ENCODE results near the gene FAM131C.
"Not testable (repeated sequence)": the region's sequence is repeated elsewhere in the genome, so short reads cannot be mapped to it uniquely, and the experiment has no call there.

FAM131C gene

DNA sequence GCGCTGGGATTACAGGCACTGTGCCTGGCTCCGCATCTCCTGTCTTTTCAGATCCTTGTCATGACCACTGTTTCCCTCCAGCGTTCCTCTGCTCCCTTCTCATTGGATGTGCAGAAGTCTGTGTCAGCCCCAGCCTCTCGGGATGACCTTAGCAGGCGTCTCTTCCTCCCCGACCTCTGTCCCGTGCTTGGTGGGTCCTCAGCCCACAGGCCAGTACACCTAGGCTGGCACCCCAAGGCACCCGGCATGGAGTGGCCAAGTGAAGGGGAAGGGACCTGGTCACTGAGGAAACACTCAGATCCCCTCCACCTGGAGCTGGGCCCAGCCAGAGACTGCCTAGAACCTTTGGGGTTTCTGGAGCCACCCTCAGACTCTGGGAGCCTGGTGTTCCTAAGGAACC is 32.3 kb downstream of the FAM131C start:
- TF ChIP-seq YY1 (IDR thresholded peaks at IDR 0.05; ENCODE audit: insufficient read depth, insufficient read length) = no peak
- TF ChIP-seq ZNF274 (IDR thresholded peaks at IDR 0.05; ENCODE audit: low read depth, low read length) = no peak
- TF ChIP-seq SUZ12 (IDR thresholded peaks at IDR 0.05; ENCODE audit: extremely low read depth, insufficient read depth, insufficient read length) = no peak
- no peak for DNase-seq (ENCODE audit: low read depth, low spot score)
- Histone ChIP-seq H3K27me3 (ENCODE audit: insufficient read depth, insufficient read length) (no peaks in the 10 kb centered on the region), H3K4me1 (ENCODE audit: insufficient read depth, insufficient read length) (no peaks in the 10 kb centered on the region), H3K4me3 (ENCODE audit: insufficient read length, low read depth) (no peak overlapping the region), H3K36me3 (ENCODE audit: insufficient read depth, insufficient read length, low read length) (no peaks in the 10 kb centered on the region), H3K9me3 (ENCODE audit: insufficient read depth, low read length) (no peaks in the 10 kb centered on the region), H3K9ac (ENCODE audit: insufficient read length, low read depth) (no peak overlapping the region)

DNA sequence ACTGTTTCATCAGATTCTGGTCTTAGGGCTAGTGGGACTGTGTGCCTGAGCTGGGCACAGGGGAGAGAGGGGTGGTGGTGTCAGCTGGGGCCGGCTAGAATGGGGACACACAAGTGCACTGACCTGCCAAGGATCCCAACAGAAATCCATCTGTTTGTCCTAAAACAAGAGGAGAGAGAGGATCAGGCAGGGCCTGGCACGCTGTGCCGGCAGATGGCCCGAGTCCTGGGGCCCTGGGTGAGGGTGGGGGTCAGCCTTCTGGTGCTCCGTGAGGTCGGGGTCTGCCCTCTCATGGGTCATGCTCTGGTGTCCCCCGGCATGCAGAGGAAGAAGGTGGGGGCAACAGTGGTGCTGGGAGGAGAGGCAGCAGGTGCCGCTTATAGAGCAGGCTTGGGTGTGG is 33.6 kb downstream of the FAM131C start:
- H3K9ac ChIP-seq (ENCODE audit: insufficient read length, low read depth); H3K27me3 ChIP-seq (ENCODE audit: insufficient read depth, insufficient read length); H3K36me3 ChIP-seq (ENCODE audit: insufficient read depth, insufficient read length, low read length); DNase-seq (ENCODE audit: low read depth, low spot score); H3K9me3 ChIP-seq (ENCODE audit: insufficient read depth, low read length); H3K4me1 ChIP-seq (ENCODE audit: insufficient read depth, insufficient read length); H3K4me3 ChIP-seq (ENCODE audit: insufficient read length, low read depth): not testable (repeated sequence)

DNA sequence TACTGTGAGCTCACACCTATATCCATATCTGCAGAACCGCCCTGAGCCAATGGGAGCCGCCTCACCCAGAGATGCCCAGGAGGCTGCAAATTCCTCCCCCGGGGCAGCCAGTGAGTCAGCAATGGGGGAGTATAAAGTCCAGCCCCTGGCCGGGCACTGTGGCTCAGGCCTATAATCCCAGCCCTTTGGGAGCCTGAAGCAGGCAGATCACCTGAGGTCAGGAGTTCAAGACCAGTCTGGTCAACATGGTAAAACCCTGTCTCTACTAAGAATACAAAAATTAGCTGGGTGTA is 34.9 kb downstream of the FAM131C start:
- no peak for DNase-seq (ENCODE audit: low read depth, low spot score)
- no peak overlapping the region for H3K4me3 ChIP-seq (ENCODE audit: insufficient read length, low read depth)
- no peaks in the 10 kb centered on the region for H3K4me1 ChIP-seq (ENCODE audit: insufficient read depth, insufficient read length)
- H3K9me3 ChIP-seq (ENCODE audit: insufficient read depth, low read length) = no peaks in the 10 kb centered on the region
- no peaks in the 10 kb centered on the region for H3K36me3 ChIP-seq (ENCODE audit: insufficient read depth, insufficient read length, low read length)
- no peaks in the 10 kb centered on the region for H3K27me3 ChIP-seq (ENCODE audit: insufficient read depth, insufficient read length)
- TF ChIP-seq ZNF274 (IDR thresholded peaks at IDR 0.05; ENCODE audit: low read depth, low read length) (no peak), YY1 (IDR thresholded peaks at IDR 0.05; ENCODE audit: insufficient read depth, insufficient read length) (no peak), SUZ12 (IDR thresholded peaks at IDR 0.05; ENCODE audit: extremely low read depth, insufficient read depth, insufficient read length) (no peak)
- no peak overlapping the region for H3K9ac ChIP-seq (ENCODE audit: insufficient read length, low read depth)

DNA sequence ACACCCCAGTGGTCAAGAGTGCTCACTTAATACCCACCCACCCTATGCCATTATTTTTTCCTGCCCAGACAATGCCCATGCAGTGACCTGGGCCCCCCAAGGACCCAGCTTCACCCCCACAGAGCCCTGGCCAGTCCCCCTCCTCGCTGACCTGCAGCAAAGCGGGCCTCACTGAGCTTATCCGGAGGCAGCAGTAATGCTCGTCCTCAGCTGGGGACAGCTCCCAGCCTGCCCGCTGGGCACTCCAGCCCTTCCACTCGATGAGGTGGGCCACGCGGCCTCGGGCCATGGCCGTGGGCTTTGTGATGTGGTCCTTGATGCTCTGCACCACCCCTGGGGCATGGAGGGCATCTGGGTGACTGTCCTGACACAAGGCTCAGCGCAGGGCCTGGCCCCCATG is 37.0 kb downstream of the FAM131C start:
- not testable (repeated sequence) for H3K36me3 ChIP-seq (ENCODE audit: insufficient read depth, insufficient read length, low read length); H3K27me3 ChIP-seq (ENCODE audit: insufficient read depth, insufficient read length); H3K4me1 ChIP-seq (ENCODE audit: insufficient read depth, insufficient read length); H3K9me3 ChIP-seq (ENCODE audit: insufficient read depth, low read length); DNase-seq (ENCODE audit: low read depth, low spot score); H3K4me3 ChIP-seq (ENCODE audit: insufficient read length, low read depth); H3K9ac ChIP-seq (ENCODE audit: insufficient read length, low read depth)

DNA sequence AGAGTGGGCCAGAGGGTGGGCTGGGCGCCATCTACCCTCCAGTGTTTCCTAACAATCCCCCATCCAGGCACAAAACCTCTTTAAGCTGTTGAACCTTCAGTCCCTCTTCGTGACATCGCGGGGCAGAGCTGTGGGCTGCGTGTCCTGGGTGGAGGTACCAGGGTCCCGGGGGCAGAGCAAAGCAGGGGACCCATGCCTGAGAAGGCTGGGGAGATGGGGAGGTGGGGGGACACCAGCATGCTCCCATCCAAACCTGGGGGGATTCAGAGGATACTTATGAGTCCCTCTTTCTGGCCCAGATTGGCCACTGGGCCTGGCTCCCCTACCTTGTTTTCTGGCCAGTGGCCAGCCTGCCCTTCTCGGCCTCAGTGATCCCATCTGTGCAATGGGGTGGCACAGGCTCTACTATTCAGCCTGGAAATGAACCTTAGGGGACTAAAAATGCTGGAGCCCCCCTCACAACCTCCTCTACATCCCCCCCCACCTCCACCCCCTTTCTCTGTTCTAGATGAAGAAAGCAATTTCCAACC is 40.3 kb downstream of the FAM131C start:
- H3K36me3 ChIP-seq (ENCODE audit: insufficient read depth, insufficient read length, low read length); H3K9me3 ChIP-seq (ENCODE audit: insufficient read depth, low read length); H3K27me3 ChIP-seq (ENCODE audit: insufficient read depth, insufficient read length); H3K4me1 ChIP-seq (ENCODE audit: insufficient read depth, insufficient read length); H3K9ac ChIP-seq (ENCODE audit: insufficient read length, low read depth); H3K4me3 ChIP-seq (ENCODE audit: insufficient read length, low read depth); DNase-seq (ENCODE audit: low read depth, low spot score): not testable (repeated sequence)

DNA sequence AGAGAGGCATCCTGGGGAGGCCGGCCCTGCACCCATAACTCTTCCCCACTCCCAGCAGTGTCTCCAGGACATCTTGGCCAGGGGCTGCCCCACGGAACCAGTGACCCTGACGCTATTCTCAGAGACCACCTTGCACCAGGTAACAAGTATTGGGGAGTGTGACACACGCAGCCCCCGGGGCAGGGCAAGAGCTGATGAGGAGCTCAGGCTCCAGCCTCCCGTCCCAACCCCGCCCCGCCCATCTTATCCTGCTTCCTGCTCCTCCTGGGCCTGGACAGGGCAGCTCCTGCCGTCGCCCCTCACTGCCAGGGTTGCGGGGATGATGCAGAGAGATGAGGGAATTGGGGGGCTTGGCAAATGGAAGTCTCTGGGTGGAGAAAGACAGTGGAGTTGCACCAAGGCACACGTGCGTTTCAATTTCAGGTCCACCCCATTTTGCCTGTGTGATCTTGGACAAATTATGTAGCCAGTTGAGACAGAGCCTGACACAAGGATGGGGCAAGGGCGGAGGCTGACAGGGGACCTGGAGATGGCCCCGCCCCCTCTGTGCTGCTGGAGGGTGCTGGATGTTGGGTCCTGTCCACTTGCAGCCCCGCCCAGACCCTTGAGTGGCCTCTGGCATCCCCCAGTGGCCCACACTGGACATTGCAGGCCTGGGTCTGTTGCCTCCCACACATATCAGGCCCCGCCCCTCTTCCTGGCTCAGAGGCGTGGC is 40.9 kb downstream of the FAM131C start:
- peaks cover 2% of the 10 kb centered on the region for H3K4me1 ChIP-seq (ENCODE audit: insufficient read depth, insufficient read length)
- TF ChIP-seq YY1 (IDR thresholded peaks at IDR 0.05; ENCODE audit: insufficient read depth, insufficient read length) (no peak), SUZ12 (IDR thresholded peaks at IDR 0.05; ENCODE audit: extremely low read depth, insufficient read depth, insufficient read length) (no peak), ZNF274 (IDR thresholded peaks at IDR 0.05; ENCODE audit: low read depth, low read length) (no peak)
- no peaks in the 10 kb centered on the region for H3K9me3 ChIP-seq (ENCODE audit: insufficient read depth, low read length)
- H3K9ac ChIP-seq (ENCODE audit: insufficient read length, low read depth) = no peak overlapping the region
- no peaks in the 10 kb centered on the region for H3K27me3 ChIP-seq (ENCODE audit: insufficient read depth, insufficient read length)
- no peaks in the 10 kb centered on the region for H3K36me3 ChIP-seq (ENCODE audit: insufficient read depth, insufficient read length, low read length)
- H3K4me3 ChIP-seq (ENCODE audit: insufficient read length, low read depth) = no peak overlapping the region
- peak; percentile 71 for DNase-seq (ENCODE audit: low read depth, low spot score)

DNA sequence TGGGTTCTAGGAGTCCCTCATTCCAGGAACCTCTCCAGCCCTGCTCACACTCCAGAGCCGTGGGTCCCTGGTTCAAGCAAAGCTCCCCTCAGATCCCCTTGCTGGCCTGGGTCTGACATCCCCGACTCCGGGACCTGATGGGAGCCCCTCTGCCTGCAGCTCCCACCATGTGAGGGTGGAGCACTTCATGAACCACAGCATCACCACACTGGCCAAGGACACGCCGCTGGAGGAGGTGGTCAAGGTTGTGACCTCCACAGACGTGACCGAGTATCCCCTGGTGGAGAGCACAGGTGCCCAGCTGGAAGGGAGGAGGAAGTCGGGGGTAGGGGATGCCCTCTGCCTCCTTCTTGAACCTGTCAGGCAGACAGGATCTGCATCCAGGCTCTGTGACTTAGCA is 41.9 kb downstream of the FAM131C start:
- no peaks in the 10 kb centered on the region for H3K27me3 ChIP-seq (ENCODE audit: insufficient read depth, insufficient read length)
- no peak overlapping the region for H3K4me3 ChIP-seq (ENCODE audit: insufficient read length, low read depth)
- H3K4me1 ChIP-seq (ENCODE audit: insufficient read depth, insufficient read length) = peaks cover 2% of the 10 kb centered on the region
- no peak overlapping the region for H3K9ac ChIP-seq (ENCODE audit: insufficient read length, low read depth)
- H3K36me3 ChIP-seq (ENCODE audit: insufficient read depth, insufficient read length, low read length) = no peaks in the 10 kb centered on the region
- DNase-seq (ENCODE audit: low read depth, low spot score) = no peak
- TF ChIP-seq SUZ12 (IDR thresholded peaks at IDR 0.05; ENCODE audit: extremely low read depth, insufficient read depth, insufficient read length) (no peak), ZNF274 (IDR thresholded peaks at IDR 0.05; ENCODE audit: low read depth, low read length) (no peak), YY1 (IDR thresholded peaks at IDR 0.05; ENCODE audit: insufficient read depth, insufficient read length) (no peak)
- no peaks in the 10 kb centered on the region for H3K9me3 ChIP-seq (ENCODE audit: insufficient read depth, low read length)

DNA sequence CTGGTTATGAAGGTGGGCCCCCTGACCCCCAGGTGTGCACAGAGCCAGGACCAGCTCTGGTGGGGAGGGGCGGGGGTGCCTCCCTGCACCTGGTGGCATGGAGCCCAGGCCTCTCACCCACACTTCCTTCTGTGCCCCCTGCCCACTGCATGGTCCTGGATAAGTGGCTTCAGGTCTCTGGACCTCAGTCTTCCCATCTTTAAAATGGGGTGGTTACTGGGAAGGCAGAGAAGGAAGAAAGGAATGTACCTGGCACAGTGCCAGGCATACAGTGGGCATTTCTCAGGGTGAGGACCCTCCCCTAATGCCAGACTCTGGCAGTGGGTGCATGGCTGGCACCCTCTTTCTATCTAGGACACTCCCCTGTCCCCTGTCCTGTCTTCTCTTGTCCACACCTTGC is 44.2 kb downstream of the FAM131C start:
- H3K4me3 ChIP-seq (ENCODE audit: insufficient read length, low read depth) = no peak overlapping the region
- TF ChIP-seq YY1 (IDR thresholded peaks at IDR 0.05; ENCODE audit: insufficient read depth, insufficient read length) (no peak), SUZ12 (IDR thresholded peaks at IDR 0.05; ENCODE audit: extremely low read depth, insufficient read depth, insufficient read length) (no peak), ZNF274 (IDR thresholded peaks at IDR 0.05; ENCODE audit: low read depth, low read length) (no peak)
- H3K36me3 ChIP-seq (ENCODE audit: insufficient read depth, insufficient read length, low read length) = no peaks in the 10 kb centered on the region
- DNase-seq (ENCODE audit: low read depth, low spot score) = no peak
- peaks cover 2% of the 10 kb centered on the region for H3K4me1 ChIP-seq (ENCODE audit: insufficient read depth, insufficient read length)
- H3K9me3 ChIP-seq (ENCODE audit: insufficient read depth, low read length) = no peaks in the 10 kb centered on the region
- H3K27me3 ChIP-seq (ENCODE audit: insufficient read depth, insufficient read length) = no peaks in the 10 kb centered on the region
- H3K9ac ChIP-seq (ENCODE audit: insufficient read length, low read depth) = no peak overlapping the region

DNA sequence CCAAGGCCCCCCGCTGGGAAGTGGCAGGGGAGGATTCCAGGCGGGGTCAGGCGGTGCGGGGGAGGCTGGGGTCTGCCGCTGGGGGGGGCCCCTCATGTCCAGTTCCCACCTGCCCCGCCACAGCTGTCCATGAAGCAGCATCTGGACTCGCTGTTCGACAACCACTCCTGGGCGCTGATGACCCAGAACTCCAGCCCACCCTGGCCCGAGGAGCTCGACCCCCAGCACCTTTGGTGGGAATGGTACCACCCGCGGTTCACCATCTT is 44.5 kb downstream of the FAM131C start:
- not testable (repeated sequence) for H3K4me1 ChIP-seq (ENCODE audit: insufficient read depth, insufficient read length); H3K27me3 ChIP-seq (ENCODE audit: insufficient read depth, insufficient read length); H3K9ac ChIP-seq (ENCODE audit: insufficient read length, low read depth); H3K36me3 ChIP-seq (ENCODE audit: insufficient read depth, insufficient read length, low read length); DNase-seq (ENCODE audit: low read depth, low spot score); H3K9me3 ChIP-seq (ENCODE audit: insufficient read depth, low read length); H3K4me3 ChIP-seq (ENCODE audit: insufficient read length, low read depth)
